ENCODE results near the gene GSG1L. TPM values are rescaled to one million over a fixed set of nuclear protein-coding genes. Genes with fewer than 3 reads are reported as not detected.

GSG1L gene
- polyA plus RNA-seq, 3 donors, result 0.75 to 0.96 (median 0.77) TPM

GRCh38 chr16:28096983-28097899 is 33.7 kb upstream of the GSG1L start:
- no peak for DNase-seq (ENCODE audit: extremely low read depth in 1 of 11, low read depth in 9 of 11, low spot score in 4 of 11)

GRCh38 chr16:28093385-28093725 is 29.8 kb upstream of the GSG1L start:
- no peak for DNase-seq (ENCODE audit: extremely low read depth in 1 of 11, low read depth in 9 of 11, low spot score in 4 of 11)

GRCh38 chr16:28092721-28093384 is 29.3 kb upstream of the GSG1L start:
- DNase-seq (ENCODE audit: extremely low read depth in 1 of 11, low read depth in 9 of 11, low spot score in 4 of 11), result no peak

GRCh38 chr16:28091656-28092055 is 28.1 kb upstream of the GSG1L start:
- DNase-seq (ENCODE audit: extremely low read depth in 1 of 11, low read depth in 9 of 11, low spot score in 4 of 11), result no peak

- DNase-seq (ENCODE audit: extremely low read depth in 1 of 11, low read depth in 9 of 11, low spot score in 4 of 11), result no peak
Measured at GRCh38 chr16:28090646-28091377, 27.3 kb upstream of the GSG1L start.

GRCh38 chr16:28089992-28090365 is 26.5 kb upstream of the GSG1L start:
- no peak for DNase-seq (ENCODE audit: extremely low read depth in 1 of 11, low read depth in 9 of 11, low spot score in 4 of 11)

GRCh38 chr16:28089205-28089991 is 25.9 kb upstream of the GSG1L start:
- DNase-seq (ENCODE audit: extremely low read depth in 1 of 11, low read depth in 9 of 11, low spot score in 4 of 11), result no peak

- no peak for DNase-seq (ENCODE audit: extremely low read depth in 1 of 11, low read depth in 9 of 11, low spot score in 4 of 11)
Measured at GRCh38 chr16:28087675-28088300, 24.3 kb upstream of the GSG1L start.

- DNase-seq (ENCODE audit: extremely low read depth in 1 of 11, low read depth in 9 of 11, low spot score in 4 of 11), result no peak
Measured at GRCh38 chr16:28087140-28087660, 23.7 kb upstream of the GSG1L start.

- no peak for DNase-seq (ENCODE audit: extremely low read depth in 1 of 11, low read depth in 9 of 11, low spot score in 4 of 11)
Measured at GRCh38 chr16:28086186-28087139, 22.9 kb upstream of the GSG1L start.

- DNase-seq (ENCODE audit: extremely low read depth in 1 of 11, low read depth in 9 of 11, low spot score in 4 of 11), result no peak
Measured at GRCh38 chr16:28085389-28086171, 22.1 kb upstream of the GSG1L start.

GRCh38 chr16:28084209-28084608 is 20.7 kb upstream of the GSG1L start:
- no peak for DNase-seq (ENCODE audit: extremely low read depth in 1 of 11, low read depth in 9 of 11, low spot score in 4 of 11)

- no peak for DNase-seq (ENCODE audit: extremely low read depth in 1 of 11, low read depth in 9 of 11, low spot score in 4 of 11)
Measured at GRCh38 chr16:28082624-28083023, 19.1 kb upstream of the GSG1L start.

GRCh38 chr16:28081391-28081968 is 18.0 kb upstream of the GSG1L start:
- DNase-seq (ENCODE audit: extremely low read depth in 1 of 11, low read depth in 9 of 11, low spot score in 4 of 11), result no peak

GRCh38 chr16:28078261-28078660 is 14.7 kb upstream of the GSG1L start:
- DNase-seq (ENCODE audit: extremely low read depth in 1 of 11, low read depth in 9 of 11, low spot score in 4 of 11), result no peak

GRCh38 chr16:28073836-28074235 is 10.3 kb upstream of the GSG1L start:
- no peak for DNase-seq (ENCODE audit: extremely low read depth in 1 of 11, low read depth in 9 of 11, low spot score in 4 of 11)

Measured in renal cortex interstitium (tissue), 11 donors.